HepG2 (cell line): ENCODE results near the gene BCL2L11. TPM values are rescaled to one million over a fixed set of nuclear protein-coding genes. Genes with fewer than 3 reads are reported as not detected.

ENCODE experiments used
- HIVEP1 ChIP-seq: sonication (generic); formaldehyde crosslinking; IDR thresholded peaks from 2 replicates; pipeline ENCODE4 v1.4.0; 2020; ENCODE audit warnings: mild to moderate bottlenecking, missing genetic modification reagents
- KMT2B ChIP-seq: IDR thresholded peaks from 2 replicates; pipeline ENCODE4 v1.6.1; 2016; ENCODE audit warnings: missing genetic modification reagents, missing compliant biosample characterization
- NONO ChIP-seq, 2 experiments: fragments of 450-650 bp in 1 of 2; sonication (generic) in 1 of 2; formaldehyde crosslinking in 1 of 2; IDR thresholded peaks in 1 of 2; conservative IDR thresholded peaks in 1 of 2; 2 replicates each; pipeline versions ENCODE4 v1.6.1 to v1.8.0; 2017 to 2022; ENCODE audit warnings: mild to moderate bottlenecking in 1 of 2, missing genetic modification reagents in 1 of 2, moderate library complexity in 1 of 2
- SOX13 ChIP-seq, 3 experiments: fragments of 450-650 bp in 1 of 3; sonication (generic) in 1 of 3; formaldehyde crosslinking in 1 of 3; IDR thresholded peaks in 2 of 3; conservative IDR thresholded peaks in 1 of 3; 2 replicates each; pipeline versions ENCODE4 v1.5.0 to v1.6.1; 2016 to 2020; ENCODE audit warnings: antibody characterized with exemption in 1 of 3, mild to moderate bottlenecking in 1 of 3, missing compliant biosample characterization in 1 of 3, missing genetic modification reagents in 1 of 3, moderate library complexity in 1 of 3
- TBX2 ChIP-seq: sonication (generic); formaldehyde crosslinking; IDR thresholded peaks from 2 replicates; pipeline ENCODE4 v1.5.0; 2020; ENCODE audit warnings: missing genetic modification reagents, mild to moderate bottlenecking, borderline replicate concordance
- TBX3 ChIP-seq: fragments of 450-650 bp; IDR thresholded peaks from 2 replicates; pipeline ENCODE4 v1.6.1; 2017; ENCODE audit warnings: antibody characterized with exemption, mild to moderate bottlenecking, inconsistent platforms, borderline replicate concordance
- ZNF12 ChIP-seq: sonication (generic); formaldehyde crosslinking; IDR thresholded peaks from 2 replicates; pipeline ENCODE4 v1.5.0; 2020; ENCODE audit warnings: missing genetic modification reagents
- ZNF33B ChIP-seq: sonication (generic); formaldehyde crosslinking; IDR thresholded peaks from 2 replicates; pipeline ENCODE4 v1.5.1; 2020; ENCODE audit warnings: mild to moderate bottlenecking, missing genetic modification reagents
- polyA plus RNA-seq, 8 experiments: library from polyadenylated mRNA; depleted of rRNA in 3 of 8; stranded (reverse) in 7 of 8; unstranded in 1 of 8; fragments of >200 nt; fragmentation: Illumina TruSeq in 4 of 8; extraction: Trizol in 4 of 8; gene quantifications; 2 replicates each; pipeline versions ENCODE4 v1.2.1 to v1.2.3, GENCODE V29; 2011 to 2016; ENCODE audit warnings: low read depth in 4 of 8, missing spikeins in 1 of 8, mixed read lengths in 1 of 8; ENCODE audit not compliant: insufficient read depth in 1 of 8
- total RNA-seq, 5 experiments: library from RNA; depleted of rRNA; stranded (reverse); fragments of >200 nt; fragmentation: Illumina TruSeq; extraction: Trizol; gene quantifications; 2 replicates each; pipeline ENCODE4 v1.2.3, GENCODE V29; 2016; ENCODE audit warnings: low read depth in 1 of 5
- TF ChIP-seq, protein P1 (sequence below): IDR thresholded peaks from 2 replicates; pipeline ENCODE4 v1.6.1; 2016; ENCODE audit warnings: missing compliant biosample characterization, missing genetic modification reagents, borderline replicate concordance
- TF ChIP-seq, protein P2 (sequence below): sonication (generic); formaldehyde crosslinking; IDR thresholded peaks from 2 replicates; pipeline ENCODE4 v1.8.1; 2023; ENCODE audit warnings: mild to moderate bottlenecking, missing genetic modification reagents
- TF ChIP-seq, protein P3 (sequence below): sonication (generic); formaldehyde crosslinking; IDR thresholded peaks from 2 replicates; pipeline ENCODE4 v1.4.0; 2020; ENCODE audit warnings: mild to moderate bottlenecking, missing genetic modification reagents
- TF ChIP-seq, protein P4 (sequence below): sonication (generic); formaldehyde crosslinking; IDR thresholded peaks from 2 replicates; pipeline ENCODE4 v1.4.0; 2020; ENCODE audit warnings: mild to moderate bottlenecking, missing genetic modification reagents
- TF ChIP-seq, protein P5 (sequence below): sonication (generic); formaldehyde crosslinking; IDR thresholded peaks from 2 replicates; pipeline ENCODE4 v1.5.0; 2020; ENCODE audit warnings: mild to moderate bottlenecking, low read depth, missing genetic modification reagents, borderline replicate concordance
- TF ChIP-seq, protein P6 (sequence below): sonication (generic); formaldehyde crosslinking; IDR thresholded peaks from 2 replicates; pipeline ENCODE4 v1.9.0; 2021; ENCODE audit warnings: missing genetic modification reagents, borderline replicate concordance

Gene BCL2L11
- total and polyA plus RNA-seq, 2 of the 13 experiments (the other 11 are each of a cell fraction or from before 2014, with no cell fraction given) = 6.1 to 9.7 TPM

DNA sequence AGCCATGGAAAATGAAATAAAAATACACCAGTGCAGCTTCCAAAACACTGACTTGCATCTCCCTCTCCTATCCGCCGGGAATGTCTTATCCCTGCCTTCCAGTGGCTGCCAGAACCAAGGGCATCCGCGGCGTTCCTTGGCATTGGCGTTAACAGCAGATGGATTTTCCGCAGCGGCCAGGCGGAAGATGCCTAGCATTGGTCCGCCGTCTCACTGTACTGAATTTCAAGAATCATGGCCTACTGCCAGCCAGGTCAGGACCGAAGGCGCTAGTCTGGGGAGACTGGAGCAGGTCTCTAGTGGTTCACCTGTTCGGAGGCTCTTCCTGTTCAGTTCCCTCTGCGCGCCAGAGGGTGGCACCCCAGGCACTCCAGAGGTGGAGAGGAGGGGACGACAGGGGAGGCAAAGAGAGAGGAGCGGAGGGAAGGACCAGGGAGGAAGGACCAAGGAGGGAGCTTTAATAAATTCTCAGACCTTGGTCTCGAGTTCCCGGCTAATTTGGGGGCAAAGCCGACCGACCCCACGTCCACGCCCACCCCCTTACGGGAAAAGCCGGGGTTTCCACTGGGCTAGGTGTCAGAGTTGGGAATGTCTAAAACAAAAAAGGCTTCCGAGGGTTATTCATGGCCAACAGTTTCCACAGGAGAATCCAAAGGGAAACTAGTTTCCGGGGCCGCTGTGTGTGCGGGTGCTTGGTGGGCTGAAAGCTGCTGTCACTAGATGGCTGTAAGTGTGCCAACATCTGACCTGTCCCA is 3.7 kb upstream of the BCL2L11 start (continued):
- TF ChIP-seq, protein P1, sequence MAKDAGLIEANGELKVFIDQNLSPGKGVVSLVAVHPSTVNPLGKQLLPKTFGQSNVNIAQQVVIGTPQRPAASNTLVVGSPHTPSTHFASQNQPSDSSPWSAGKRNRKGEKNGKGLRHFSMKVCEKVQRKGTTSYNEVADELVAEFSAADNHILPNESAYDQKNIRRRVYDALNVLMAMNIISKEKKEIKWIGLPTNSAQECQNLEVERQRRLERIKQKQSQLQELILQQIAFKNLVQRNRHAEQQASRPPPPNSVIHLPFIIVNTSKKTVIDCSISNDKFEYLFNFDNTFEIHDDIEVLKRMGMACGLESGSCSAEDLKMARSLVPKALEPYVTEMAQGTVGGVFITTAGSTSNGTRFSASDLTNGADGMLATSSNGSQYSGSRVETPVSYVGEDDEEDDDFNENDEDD = 0 out of 2 replicates have a peak, but pooled peaks have one; percentile 32
- no peak for TF ChIP-seq NONO (IDR thresholded peaks at IDR 0.05)
- TF ChIP-seq NONO (CRISPR knock-in tag; conservative IDR thresholded peaks at IDR 0.05) = 0 out of 2 replicates have a peak, but pooled peaks have one; percentile 38
- TF ChIP-seq SOX13 (IDR thresholded peaks at IDR 0.05) = no peak
- peak in 1 of 2 experiments; percentile 22; a peak in 1 of 4 replicates for TF ChIP-seq SOX13 (CRISPR knock-in tag; conservative IDR thresholded peaks at IDR 0.05 in 1 of 2, IDR thresholded peaks at IDR 0.05 in 1 of 2)
- TF ChIP-seq, protein P2, sequence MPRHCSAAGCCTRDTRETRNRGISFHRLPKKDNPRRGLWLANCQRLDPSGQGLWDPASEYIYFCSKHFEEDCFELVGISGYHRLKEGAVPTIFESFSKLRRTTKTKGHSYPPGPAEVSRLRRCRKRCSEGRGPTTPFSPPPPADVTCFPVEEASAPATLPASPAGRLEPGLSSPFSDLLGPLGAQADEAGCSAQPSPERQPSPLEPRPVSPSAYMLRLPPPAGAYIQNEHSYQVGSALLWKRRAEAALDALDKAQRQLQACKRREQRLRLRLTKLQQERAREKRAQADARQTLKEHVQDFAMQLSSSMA = peak; percentile 77; the same call in 1 of the 2 replicates
- TF ChIP-seq, protein P3, sequence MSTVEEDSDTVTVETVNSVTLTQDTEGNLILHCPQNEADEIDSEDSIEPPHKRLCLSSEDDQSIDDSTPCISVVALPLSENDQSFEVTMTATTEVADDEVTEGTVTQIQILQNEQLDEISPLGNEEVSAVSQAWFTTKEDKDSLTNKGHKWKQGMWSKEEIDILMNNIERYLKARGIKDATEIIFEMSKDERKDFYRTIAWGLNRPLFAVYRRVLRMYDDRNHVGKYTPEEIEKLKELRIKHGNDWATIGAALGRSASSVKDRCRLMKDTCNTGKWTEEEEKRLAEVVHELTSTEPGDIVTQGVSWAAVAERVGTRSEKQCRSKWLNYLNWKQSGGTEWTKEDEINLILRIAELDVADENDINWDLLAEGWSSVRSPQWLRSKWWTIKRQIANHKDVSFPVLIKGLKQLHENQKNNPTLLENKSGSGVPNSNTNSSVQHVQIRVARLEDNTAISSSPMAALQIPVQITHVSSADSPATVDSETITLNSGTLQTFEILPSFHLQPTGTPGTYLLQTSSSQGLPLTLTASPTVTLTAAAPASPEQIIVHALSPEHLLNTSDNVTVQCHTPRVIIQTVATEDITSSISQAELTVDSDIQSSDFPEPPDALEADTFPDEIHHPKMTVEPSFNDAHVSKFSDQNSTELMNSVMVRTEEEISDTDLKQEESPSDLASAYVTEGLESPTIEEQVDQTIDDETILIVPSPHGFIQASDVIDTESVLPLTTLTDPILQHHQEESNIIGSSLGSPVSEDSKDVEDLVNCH (CRISPR knock-in tag) = no peak
- TF ChIP-seq, protein P4, sequence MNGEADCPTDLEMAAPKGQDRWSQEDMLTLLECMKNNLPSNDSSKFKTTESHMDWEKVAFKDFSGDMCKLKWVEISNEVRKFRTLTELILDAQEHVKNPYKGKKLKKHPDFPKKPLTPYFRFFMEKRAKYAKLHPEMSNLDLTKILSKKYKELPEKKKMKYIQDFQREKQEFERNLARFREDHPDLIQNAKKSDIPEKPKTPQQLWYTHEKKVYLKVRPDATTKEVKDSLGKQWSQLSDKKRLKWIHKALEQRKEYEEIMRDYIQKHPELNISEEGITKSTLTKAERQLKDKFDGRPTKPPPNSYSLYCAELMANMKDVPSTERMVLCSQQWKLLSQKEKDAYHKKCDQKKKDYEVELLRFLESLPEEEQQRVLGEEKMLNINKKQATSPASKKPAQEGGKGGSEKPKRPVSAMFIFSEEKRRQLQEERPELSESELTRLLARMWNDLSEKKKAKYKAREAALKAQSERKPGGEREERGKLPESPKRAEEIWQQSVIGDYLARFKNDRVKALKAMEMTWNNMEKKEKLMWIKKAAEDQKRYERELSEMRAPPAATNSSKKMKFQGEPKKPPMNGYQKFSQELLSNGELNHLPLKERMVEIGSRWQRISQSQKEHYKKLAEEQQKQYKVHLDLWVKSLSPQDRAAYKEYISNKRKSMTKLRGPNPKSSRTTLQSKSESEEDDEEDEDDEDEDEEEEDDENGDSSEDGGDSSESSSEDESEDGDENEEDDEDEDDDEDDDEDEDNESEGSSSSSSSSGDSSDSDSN (CRISPR knock-in tag) = peak; percentile 39; the same call in 1 of the 2 replicates
- TF ChIP-seq, protein P5, sequence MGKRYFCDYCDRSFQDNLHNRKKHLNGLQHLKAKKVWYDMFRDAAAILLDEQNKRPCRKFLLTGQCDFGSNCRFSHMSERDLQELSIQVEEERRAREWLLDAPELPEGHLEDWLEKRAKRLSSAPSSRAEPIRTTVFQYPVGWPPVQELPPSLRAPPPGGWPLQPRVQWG = no peak
- TF ChIP-seq TBX2 = no peak
- no peak; the same call in 1 of the 2 replicates for TF ChIP-seq HIVEP1 (CRISPR knock-in tag)
- TF ChIP-seq, protein P6, sequence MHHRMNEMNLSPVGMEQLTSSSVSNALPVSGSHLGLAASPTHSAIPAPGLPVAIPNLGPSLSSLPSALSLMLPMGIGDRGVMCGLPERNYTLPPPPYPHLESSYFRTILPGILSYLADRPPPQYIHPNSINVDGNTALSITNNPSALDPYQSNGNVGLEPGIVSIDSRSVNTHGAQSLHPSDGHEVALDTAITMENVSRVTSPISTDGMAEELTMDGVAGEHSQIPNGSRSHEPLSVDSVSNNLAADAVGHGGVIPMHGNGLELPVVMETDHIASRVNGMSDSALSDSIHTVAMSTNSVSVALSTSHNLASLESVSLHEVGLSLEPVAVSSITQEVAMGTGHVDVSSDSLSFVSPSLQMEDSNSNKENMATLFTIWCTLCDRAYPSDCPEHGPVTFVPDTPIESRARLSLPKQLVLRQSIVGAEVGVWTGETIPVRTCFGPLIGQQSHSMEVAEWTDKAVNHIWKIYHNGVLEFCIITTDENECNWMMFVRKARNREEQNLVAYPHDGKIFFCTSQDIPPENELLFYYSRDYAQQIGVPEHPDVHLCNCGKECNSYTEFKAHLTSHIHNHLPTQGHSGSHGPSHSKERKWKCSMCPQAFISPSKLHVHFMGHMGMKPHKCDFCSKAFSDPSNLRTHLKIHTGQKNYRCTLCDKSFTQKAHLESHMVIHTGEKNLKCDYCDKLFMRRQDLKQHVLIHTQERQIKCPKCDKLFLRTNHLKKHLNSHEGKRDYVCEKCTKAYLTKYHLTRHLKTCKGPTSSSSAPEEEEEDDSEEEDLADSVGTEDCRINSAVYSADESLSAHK (CRISPR knock-in tag) = no peak
- TF ChIP-seq KMT2B (CRISPR knock-in tag) = peak; percentile 54; the same call in 1 of the 2 replicates
- no peak for TF ChIP-seq TBX3
- no peak for TF ChIP-seq ZNF12 (CRISPR knock-in tag)
- no peak for TF ChIP-seq ZNF33B (CRISPR knock-in tag)
